ENCODE results near the gene ETHE1. TPM values are rescaled to one million over a fixed set of nuclear protein-coding genes. Genes with fewer than 3 reads are reported as not detected.

The ETHE1 gene
- total RNA-seq, 2 experiments from 2014 or later, result 62.1 to 64.4 TPM

DNA sequence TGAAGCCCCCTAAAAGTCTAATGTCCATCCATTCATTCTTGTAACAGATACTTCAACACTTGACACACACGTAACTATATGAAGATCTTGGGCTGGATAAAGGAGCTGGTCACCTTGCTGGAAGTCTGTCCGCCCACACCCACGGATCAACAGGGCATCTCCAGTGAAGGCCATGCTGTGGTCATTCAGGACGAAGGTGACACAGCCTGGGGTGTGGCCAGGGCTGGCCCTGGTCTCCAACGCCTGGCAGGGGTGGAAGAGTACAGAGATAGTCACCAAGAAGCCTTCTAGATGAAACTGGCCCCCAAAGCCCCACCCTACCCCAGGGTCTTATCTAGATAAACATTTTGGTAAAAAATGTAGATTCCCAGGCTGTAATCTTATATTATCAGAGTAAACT, 15.7 kb downstream of the ETHE1 start:
- intact Hi-C loops (cut with micrococcal nuclease), result no loop called here
- H3K36me3 Mint-ChIP-seq (ENCODE audit: low read depth), result peaks cover 14% of the 10 kb centered on the region
- CTCF ChIA-PET, result interaction anchor here (0.6 to 1.8 kb wide), 2 partner anchors 43 to 64 kb away, joined by 3 to 8 read pairs; no protein-coding TSS in a partner anchor
- no peaks in the 10 kb centered on the region for H3K4me1 Mint-ChIP-seq (ENCODE audit: low read depth)
- DNase-seq, result no peak
- no peaks in the 10 kb centered on the region for H3K27me3 Mint-ChIP-seq (ENCODE audit: low read depth)
- H3K27ac Mint-ChIP-seq, result no peak overlapping the region
- H3K9me3 Mint-ChIP-seq, result no peaks in the 10 kb centered on the region
- H3K4me3 Mint-ChIP-seq, result no peak overlapping the region

DNA sequence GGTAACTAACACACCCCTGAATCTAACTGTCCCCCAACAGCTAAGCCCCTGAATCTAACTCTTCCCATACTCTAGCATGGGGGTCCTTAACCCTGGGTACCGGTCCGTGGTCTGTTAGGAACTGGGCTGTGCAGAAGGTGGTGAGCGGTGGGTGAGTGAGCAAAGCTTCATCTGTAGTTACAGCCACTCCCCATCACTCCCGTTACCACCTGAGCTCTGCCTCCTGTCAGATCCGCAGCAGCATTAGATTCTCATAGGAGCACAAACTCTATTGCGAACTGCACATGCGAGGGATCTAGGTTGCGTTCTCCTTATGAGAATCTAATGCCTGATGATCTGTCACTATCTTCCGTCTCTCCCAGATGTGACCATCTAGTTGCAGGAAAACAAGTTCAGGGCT, 16.3 kb downstream of the ETHE1 start:
- Mint-ChIP-seq H3K9me3 (no peaks in the 10 kb centered on the region), H3K4me1 (ENCODE audit: low read depth) (no peaks in the 10 kb centered on the region), H3K4me3 (no peak overlapping the region), H3K27ac (no peak overlapping the region), H3K27me3 (ENCODE audit: low read depth) (no peaks in the 10 kb centered on the region), H3K36me3 (ENCODE audit: low read depth) (peaks cover 16% of the 10 kb centered on the region)
- CTCF ChIA-PET, result interaction anchor here (1.0 to 1.8 kb wide), 3 partner anchors 9 to 63 kb away, joined by 3 to 12 read pairs (median 8); no protein-coding TSS in a partner anchor
- intact Hi-C loops (cut with micrococcal nuclease), result no loop called here
- DNase-seq, result no peak

DNA sequence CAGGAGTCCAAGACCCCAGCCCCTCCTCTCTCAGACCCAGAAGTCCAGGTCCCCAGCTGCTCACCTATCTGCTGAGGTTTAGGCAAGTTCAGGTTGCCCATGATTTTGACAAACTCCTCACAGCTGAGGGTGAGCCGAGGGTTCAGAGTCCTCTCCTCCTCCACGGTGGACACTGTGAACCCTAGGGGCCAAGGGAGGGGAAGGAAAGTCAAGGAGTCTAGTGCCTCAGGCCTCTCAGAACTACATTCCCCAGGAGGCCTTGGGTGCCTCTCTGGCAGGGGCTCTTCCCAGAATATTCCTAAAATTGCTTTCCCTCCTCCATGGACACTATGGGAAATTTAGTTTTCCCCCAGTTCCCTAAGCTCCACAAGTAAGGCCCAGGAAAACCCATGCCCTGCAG, 19.1 kb downstream of the ETHE1 start:
- intact Hi-C loops (cut with micrococcal nuclease), result no loop called here
- H3K4me1 Mint-ChIP-seq (ENCODE audit: low read depth), result peaks cover 18% of the 10 kb centered on the region
- no peaks in the 10 kb centered on the region for H3K9me3 Mint-ChIP-seq
- peaks cover 9% of the 10 kb centered on the region for H3K36me3 Mint-ChIP-seq (ENCODE audit: low read depth)
- H3K27ac Mint-ChIP-seq, result no peak overlapping the region
- DNase-seq, result no peak
- H3K4me3 Mint-ChIP-seq, result no peak overlapping the region
- CTCF ChIA-PET, result no interaction called here
- H3K27me3 Mint-ChIP-seq (ENCODE audit: low read depth), result no peaks in the 10 kb centered on the region

DNA sequence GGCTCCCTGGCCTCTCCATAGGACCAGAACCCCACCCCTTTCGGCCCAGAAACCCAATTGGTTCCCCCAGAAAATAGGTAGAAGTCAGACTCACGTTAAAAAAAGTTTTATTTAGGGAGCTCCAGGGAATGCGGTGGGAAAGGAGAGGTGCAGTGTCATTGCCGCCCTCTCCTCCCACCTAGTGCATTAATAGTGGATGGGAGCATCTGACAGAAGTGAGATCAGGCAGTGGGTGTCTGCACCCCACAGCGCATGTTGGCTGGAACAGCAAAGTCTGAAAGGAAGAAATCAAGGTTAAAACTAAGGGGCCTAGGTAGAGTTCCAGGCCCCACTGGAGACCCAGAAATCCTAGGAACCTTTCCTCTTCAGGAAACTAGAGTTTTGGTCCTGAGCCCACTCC, 20.4 kb downstream of the ETHE1 start:
- Mint-ChIP-seq H3K4me3 (no peak overlapping the region), H3K4me1 (ENCODE audit: low read depth) (peaks cover 24% of the 10 kb centered on the region), H3K36me3 (ENCODE audit: low read depth) (peaks cover 11% of the 10 kb centered on the region), H3K27ac (no peak overlapping the region), H3K9me3 (no peaks in the 10 kb centered on the region), H3K27me3 (ENCODE audit: low read depth) (no peaks in the 10 kb centered on the region)
- CTCF ChIA-PET, result interaction anchor here (0.5 kb wide), 1 partner anchor 16 kb away, joined by 3 read pairs; no protein-coding TSS in a partner anchor
- no peak for DNase-seq
- intact Hi-C loops (cut with micrococcal nuclease), result no loop called here

DNA sequence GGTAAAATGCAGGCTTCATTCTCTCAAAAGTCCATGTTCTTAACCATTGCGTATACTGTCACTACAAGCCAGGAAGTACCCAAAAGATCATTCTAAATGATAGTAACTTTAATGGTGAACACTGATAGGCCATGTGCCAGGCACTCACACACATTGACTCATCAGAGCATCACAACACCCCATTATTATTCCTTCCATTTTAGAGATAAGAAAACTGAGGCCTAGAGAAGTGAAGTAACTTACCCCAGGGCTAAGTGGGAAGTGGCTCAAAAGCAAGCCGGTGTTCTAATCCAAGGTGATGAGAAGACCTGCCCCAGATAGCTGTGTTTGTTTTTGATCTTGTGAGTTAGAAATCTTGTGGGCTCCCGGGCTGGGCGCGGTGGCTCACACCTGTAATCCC, 21.1 kb downstream of the ETHE1 start:
- Mint-ChIP-seq H3K27ac (peak overlapping the region; percentile 16), H3K27me3 (ENCODE audit: low read depth) (no peaks in the 10 kb centered on the region), H3K4me1 (ENCODE audit: low read depth) (peaks cover 27% of the 10 kb centered on the region), H3K9me3 (no peaks in the 10 kb centered on the region), H3K4me3 (no peak overlapping the region), H3K36me3 (ENCODE audit: low read depth) (peaks cover 11% of the 10 kb centered on the region)
- DNase-seq, result no peak
- intact Hi-C loops (cut with micrococcal nuclease), result loop anchor here (2.0 kb wide), 1 partner anchor 21 kb away; the partner anchor contains the start of gene ETHE1
- CTCF ChIA-PET, result interaction anchor here (0.5 to 2.0 kb wide), 2 partner anchors 17 to 73 kb away, joined by 3 to 11 read pairs; no protein-coding TSS in a partner anchor

DNA sequence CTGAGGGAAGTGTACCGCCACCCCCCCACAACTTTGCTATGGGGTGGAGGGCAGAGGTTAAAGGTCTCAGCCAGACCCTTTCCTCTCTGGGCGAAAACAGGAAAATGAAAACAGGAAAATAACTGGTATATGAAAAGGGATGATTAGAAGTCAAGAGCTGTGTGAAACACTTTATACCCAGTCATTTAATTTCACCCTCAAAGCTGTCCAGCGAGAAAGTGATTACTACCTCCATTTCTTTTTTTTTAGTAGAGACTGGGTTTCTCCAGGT, 21.9 kb downstream of the ETHE1 start:
- H3K36me3 Mint-ChIP-seq (ENCODE audit: low read depth), result peaks cover 11% of the 10 kb centered on the region
- peak overlapping the region; percentile 38 for H3K4me3 Mint-ChIP-seq
- H3K4me1 Mint-ChIP-seq (ENCODE audit: low read depth), result peaks cover 29% of the 10 kb centered on the region
- H3K9me3 Mint-ChIP-seq, result no peaks in the 10 kb centered on the region
- no peak for DNase-seq
- H3K27ac Mint-ChIP-seq, result peak overlapping the region; percentile 35
- intact Hi-C loops (cut with micrococcal nuclease), result loop anchor here (2.0 kb wide), 1 partner anchor 22 kb away; the partner anchor contains the start of gene ETHE1
- CTCF ChIA-PET, result interaction anchor here (0.6 to 2.9 kb wide), 7 partner anchors 14 to 161 kb away, joined by 3 to 32 read pairs (median 4); no protein-coding TSS in a partner anchor
- no peaks in the 10 kb centered on the region for H3K27me3 Mint-ChIP-seq (ENCODE audit: low read depth)

DNA sequence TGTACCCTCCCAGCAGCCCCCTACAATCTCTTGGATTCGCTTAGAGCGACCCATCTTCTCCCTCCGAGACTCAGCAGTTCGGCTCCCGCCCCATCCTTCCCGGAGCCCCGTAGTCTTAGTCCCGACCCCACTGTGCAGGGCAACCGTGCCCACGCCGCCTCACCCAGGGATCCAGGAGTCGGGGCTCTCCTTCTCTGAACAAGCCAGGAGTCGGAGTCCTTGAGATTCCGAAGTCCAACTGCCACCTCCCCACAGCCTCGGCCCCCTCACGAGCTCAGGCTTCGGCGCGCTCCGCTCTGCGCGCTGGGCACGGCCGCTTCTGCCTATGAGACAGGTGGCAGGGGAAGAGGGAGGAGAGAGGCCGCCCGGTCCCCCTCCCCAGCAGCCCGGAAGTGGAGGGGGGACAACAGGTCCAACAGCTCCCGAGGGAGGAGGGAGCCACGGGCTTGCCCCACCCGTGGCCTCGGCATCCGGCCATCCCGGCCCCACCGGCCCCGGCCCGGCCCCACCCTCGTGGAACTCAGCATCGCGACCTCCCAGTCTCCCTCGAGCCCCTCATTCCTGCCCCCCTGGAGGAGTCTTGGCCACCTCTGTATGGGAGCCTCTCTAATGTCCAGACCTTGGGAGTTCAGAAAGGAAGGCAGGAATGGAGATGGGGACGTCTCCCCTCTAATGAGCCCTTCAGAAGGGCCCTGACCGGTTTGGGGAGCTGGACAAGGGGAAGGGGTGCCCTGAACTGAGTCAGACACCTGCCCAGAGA, 22.4 kb downstream of the ETHE1 start, which contains the start of gene PHLDB3:
Gene PHLDB3, minus strand, starts transcription at position 321 of the 760 bp plus-strand sequence. CDS start 628 bp downstream, outside the sequence.
- Mint-ChIP-seq H3K27ac (peak within 1 kb of the TSS; percentile 92), H3K36me3 (ENCODE audit: low read depth) (peaks cover 11% of the 10 kb centered on the region), H3K4me1 (ENCODE audit: low read depth) (peaks cover 29% of the 10 kb centered on the region), H3K9me3 (no peaks in the 10 kb centered on the region), H3K4me3 (peak within 1 kb of the TSS; percentile 97), H3K27me3 (ENCODE audit: low read depth) (no peaks in the 10 kb centered on the region)
- intact Hi-C loops (cut with micrococcal nuclease), result loop anchor here (1.0 to 2.0 kb wide), 9 partner anchors 15 to 164 kb away; partner anchors contain the start of genes ETHE1, IRGQ, ZNF575 and ZNF576
- peak; percentile 59 for DNase-seq
- CTCF ChIA-PET, result interaction anchor here (0.6 to 2.9 kb wide), 7 partner anchors 14 to 162 kb away, joined by 3 to 32 read pairs (median 4); no protein-coding TSS in a partner anchor

DNA sequence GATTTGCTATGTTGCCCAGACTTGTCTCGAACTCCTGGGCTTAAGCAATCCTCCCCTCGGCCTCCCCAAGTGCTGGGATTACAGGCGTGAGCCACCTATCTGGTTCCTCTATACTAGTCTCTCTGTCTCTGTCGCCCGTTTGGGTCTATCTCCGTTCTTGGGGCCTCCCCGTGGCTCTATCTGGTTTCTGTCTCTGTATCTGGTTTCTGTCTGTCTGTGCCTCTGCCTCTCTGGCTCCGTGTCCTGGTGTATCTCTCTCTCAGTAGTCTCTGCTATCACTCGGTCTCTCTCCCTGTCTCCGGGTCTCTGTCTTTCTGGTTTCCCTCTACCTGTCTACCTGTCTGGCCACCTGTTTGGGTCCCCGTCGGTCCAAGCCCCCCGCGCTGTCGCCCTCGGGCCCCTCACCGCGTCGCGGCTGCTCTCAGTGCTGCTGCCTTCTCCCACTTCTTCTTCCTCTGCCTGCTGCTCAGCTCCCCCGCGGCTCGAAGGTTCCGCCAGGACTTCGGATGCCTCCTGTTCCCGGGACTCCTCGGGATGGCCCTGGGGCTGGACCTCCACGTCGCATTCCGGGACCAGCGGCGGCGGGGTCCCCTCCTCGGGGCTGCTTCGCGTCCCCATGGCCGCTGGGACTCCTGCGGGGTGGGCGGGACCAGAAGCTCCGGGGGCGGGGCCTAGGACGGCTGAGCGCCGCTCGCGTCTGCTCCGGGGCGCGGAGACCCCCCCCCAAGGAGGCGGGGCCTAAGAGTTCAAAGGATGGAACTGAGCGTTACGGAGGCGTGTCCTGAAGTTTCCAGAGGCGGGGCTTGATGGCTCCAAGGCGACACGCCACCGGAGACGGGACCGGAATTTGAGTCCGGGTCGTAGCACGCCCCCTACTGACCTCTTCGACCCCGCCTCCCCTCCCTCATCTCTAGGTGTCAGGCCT, 23.2 kb downstream of the ETHE1 start:
- no peaks in the 10 kb centered on the region for H3K9me3 Mint-ChIP-seq
- H3K4me3 Mint-ChIP-seq, result peak overlapping the region; percentile 97
- peaks cover 8% of the 10 kb centered on the region for H3K36me3 Mint-ChIP-seq (ENCODE audit: low read depth)
- DNase-seq, result peak; percentile 99
- peaks cover 29% of the 10 kb centered on the region for H3K4me1 Mint-ChIP-seq (ENCODE audit: low read depth)
- H3K27me3 Mint-ChIP-seq (ENCODE audit: low read depth), result no peaks in the 10 kb centered on the region
- H3K27ac Mint-ChIP-seq, result peak overlapping the region; percentile 92
- intact Hi-C loops (cut with micrococcal nuclease), result loop anchor here (1.0 to 2.0 kb wide), 9 partner anchors 16 to 165 kb away; partner anchors contain the start of genes ETHE1, IRGQ, ZNF575 and ZNF576
- CTCF ChIA-PET, result interaction anchor here (1.0 to 2.9 kb wide), 4 partner anchors 15 to 71 kb away, joined by 3 to 32 read pairs (median 11); no protein-coding TSS in a partner anchor

DNA sequence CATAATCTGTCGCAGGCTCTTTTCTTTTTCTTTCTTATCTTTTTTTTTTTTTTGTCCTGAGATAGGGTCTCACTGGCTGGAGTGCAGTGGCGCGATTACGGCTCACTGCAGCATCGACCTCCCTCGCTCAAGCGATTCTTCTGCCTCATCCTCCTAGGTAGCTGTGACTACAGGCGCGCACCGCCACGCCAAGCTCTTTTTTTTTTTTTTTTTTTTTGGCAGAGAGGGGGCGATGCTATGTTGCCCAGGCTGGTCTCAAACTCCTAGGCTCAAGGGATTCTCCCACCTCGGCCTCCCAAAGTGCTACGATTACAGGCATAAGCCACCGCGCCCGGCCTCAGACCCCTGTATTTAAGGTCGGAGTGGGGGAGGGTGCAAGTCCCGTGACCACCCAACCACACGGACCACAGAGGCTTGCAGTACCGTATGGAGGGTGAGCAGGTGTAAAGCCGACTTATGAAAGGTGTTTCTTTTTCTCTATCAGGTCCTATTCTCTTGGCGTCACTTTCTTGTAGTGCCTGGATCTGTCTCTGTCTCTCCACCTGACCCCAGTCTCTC, 24.5 kb downstream of the ETHE1 start:
- intact Hi-C loops (cut with micrococcal nuclease), result no loop called here

DNA sequence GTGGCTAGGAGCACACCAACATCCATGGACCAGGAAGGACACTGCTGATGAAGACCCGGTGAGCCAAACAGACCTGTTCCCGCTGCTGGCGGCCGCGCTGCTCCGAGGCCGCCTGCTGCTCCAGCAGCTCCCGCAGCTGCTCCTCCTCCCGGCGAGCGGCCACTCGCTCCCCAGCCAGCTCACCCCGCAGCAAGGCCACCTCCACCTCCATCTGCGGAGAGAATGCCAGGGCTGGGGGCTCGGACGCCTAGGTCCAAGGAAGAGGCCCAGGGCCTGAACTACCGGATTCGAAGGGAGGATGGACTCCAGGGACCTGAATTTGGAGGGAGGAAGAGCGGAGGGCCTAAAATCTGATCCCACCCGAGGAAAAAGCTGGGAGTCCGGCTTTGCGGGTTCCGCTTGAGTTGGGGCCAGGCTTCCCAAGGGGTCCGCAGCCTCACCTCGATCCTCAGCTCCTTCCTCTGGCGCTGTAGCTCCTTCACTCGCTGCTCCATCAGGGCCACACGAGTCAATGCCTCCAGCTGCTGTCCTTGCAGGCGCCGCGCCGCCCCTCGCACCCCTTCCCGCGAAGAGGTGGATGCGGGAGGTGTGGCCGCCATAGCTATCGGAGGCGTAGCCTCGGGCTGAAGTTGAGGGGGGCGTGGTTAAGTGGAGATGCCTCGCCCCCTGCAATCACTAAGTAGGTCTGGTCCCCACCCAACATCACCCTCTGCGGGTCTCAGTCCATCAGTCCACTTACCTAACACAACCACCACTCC, 25.2 kb downstream of the ETHE1 start:
- Mint-ChIP-seq H3K27me3 (ENCODE audit: low read depth) (no peaks in the 10 kb centered on the region), H3K27ac (no peak overlapping the region), H3K36me3 (ENCODE audit: low read depth) (peaks cover 9% of the 10 kb centered on the region), H3K4me3 (no peak overlapping the region), H3K9me3 (no peaks in the 10 kb centered on the region), H3K4me1 (ENCODE audit: low read depth) (peaks cover 29% of the 10 kb centered on the region)
- intact Hi-C loops (cut with micrococcal nuclease), result no loop called here
- CTCF ChIA-PET, result interaction anchor here (0.6 to 1.2 kb wide), 6 partner anchors 23 to 1120 kb away, joined by 3 to 5 read pairs (median 3); partner anchors contain the start of genes IRGQ, XRCC1 and ZNF576
- no peak for DNase-seq

More for the DNA sequence above, 24.5 kb downstream of the ETHE1 start:
- Mint-ChIP-seq H3K4me3 (no peak overlapping the region), H3K9me3 (no peaks in the 10 kb centered on the region), H3K27ac (no peak overlapping the region), H3K36me3 (ENCODE audit: low read depth) (peaks cover 8% of the 10 kb centered on the region), H3K4me1 (ENCODE audit: low read depth) (peaks cover 29% of the 10 kb centered on the region), H3K27me3 (ENCODE audit: low read depth) (no peaks in the 10 kb centered on the region)
- no peak for DNase-seq
- CTCF ChIA-PET, result interaction anchor here (0.6 to 2.9 kb wide), 5 partner anchors 55 to 1121 kb away, joined by 3 to 32 read pairs (median 3); partner anchors contain the start of genes IRGQ, XRCC1 and ZNF576

DNA sequence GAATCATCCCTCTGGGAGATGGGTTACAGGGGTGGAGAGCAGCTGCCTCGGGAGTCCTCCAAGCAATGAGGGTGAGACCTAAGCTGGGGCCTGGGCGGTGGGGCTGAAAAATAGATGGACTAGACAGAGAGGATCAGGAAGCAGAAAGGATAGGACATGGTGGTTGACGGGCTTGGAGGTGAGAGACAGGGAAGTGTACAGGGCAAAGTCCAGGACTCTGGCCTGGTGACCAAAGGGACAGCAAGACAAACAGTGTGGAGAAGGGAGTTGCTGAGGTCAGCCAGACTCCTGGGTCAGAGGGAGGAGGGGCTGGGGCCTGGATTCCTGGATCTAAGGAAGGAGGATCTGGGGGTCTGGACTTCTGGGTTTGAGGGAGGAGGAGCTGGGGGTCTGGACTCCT, 28.0 kb downstream of the ETHE1 start:
- peaks cover 11% of the 10 kb centered on the region for H3K36me3 Mint-ChIP-seq (ENCODE audit: low read depth)
- no peak overlapping the region for H3K27ac Mint-ChIP-seq
- intact Hi-C loops (cut with micrococcal nuclease), result no loop called here
- H3K4me3 Mint-ChIP-seq, result no peak overlapping the region
- no peak for DNase-seq
- H3K27me3 Mint-ChIP-seq (ENCODE audit: low read depth), result no peaks in the 10 kb centered on the region
- peaks cover 19% of the 10 kb centered on the region for H3K4me1 Mint-ChIP-seq (ENCODE audit: low read depth)
- H3K9me3 Mint-ChIP-seq, result no peaks in the 10 kb centered on the region
- CTCF ChIA-PET, result interaction anchor here (0.6 to 0.7 kb wide), 2 partner anchors 19 to 20 kb away, joined by 3 read pairs; no protein-coding TSS in a partner anchor

All from activated naive CD4-positive, alpha-beta T cell treated with anti-CD3 and anti-CD28 coated beads for 36 hours (primary cell).